Pancreas (tissue), 10 donors: Measurements from ENCODE around the gene MIPEP. TPM values are rescaled to one million over a fixed set of nuclear protein-coding genes. Genes with fewer than 3 reads are reported as not detected.

Experiments
- ATAC-seq, 4 donors: fragments of 200-7000 bp; cut with Tn5 transposase; one replicate each; pipeline versions ENCODE4 v1.8.0 to v1.9.1; 2020; ENCODE audit warnings: mild to moderate bottlenecking in 4 of 4, moderate library complexity in 4 of 4
- DNase-seq, 6 donors: peaks; one replicate each; pipeline ENCODE4 v3.0.0-alpha.2; 2020
- FAIRE-seq: peaks from 2 replicates; lab custom pipeline; 2012; peaks lifted over from hg19 to GRCh38; lab: Jason Lieb, UNC
- H3K27ac ChIP-seq, 4 donors: fragments of 200-600 bp; sonication (generic); 1 replicate in 3 of 4; 2 replicates in 1 of 4; pipeline versions ENCODE4 v1.5.0 to v1.8.0; 2020
- H3K27me3 ChIP-seq, 4 donors: fragments of 200-600 bp; one replicate each; pipeline ENCODE4 v1.8.0; 2021
- H3K36me3 ChIP-seq, 3 donors: fragments of 200-600 bp; sonication (generic) in 1 of 3; one replicate each; pipeline versions ENCODE4 v1.5.0 to v1.8.0; 2020 to 2021
- H3K4me1 ChIP-seq, 3 donors: fragments of 200-600 bp; one replicate each; pipeline ENCODE4 v1.8.0; 2021
- H3K4me3 ChIP-seq, 4 donors: fragments of 200-600 bp; sonication (generic) in 2 of 4; one replicate each; pipeline versions ENCODE4 v1.5.0 to v1.8.0; 2020 to 2021
- H3K9me3 ChIP-seq, 4 donors: fragments of 200-600 bp; one replicate each; pipeline ENCODE4 v1.8.0; 2021
- WGBS, 2 donors: extraction: QIAGEN DNeasy Blood & Tissue Kit; methylation state at CpG; one replicate each; pipeline ENCODE4 v1.1.7; 2013; 5-methylcytosine and 5-hydroxymethylcytosine counted together
- intact Hi-C, 3 donors: fragments of 100-400 bp; cut with DNase I; formaldehyde crosslinking; loops; one replicate each; pipeline versions ENCODE4 v1.11.1 to v1.14.2; 2022
- polyA plus RNA-seq, 2 donors: library from polyadenylated mRNA; stranded (reverse); fragments of 200-250 nt; gene quantifications; one replicate each; pipeline ENCODE4 v1.2.3, GENCODE V29; 2013
- total RNA-seq, 6 donors: library from RNA; stranded (reverse); fragmentation: NEBNext Ultra II Directional in 4 of 6; extraction: Animal tissue kit (Norgen Biotek cat#: 25700) in 4 of 6; gene quantifications; one replicate each; pipeline versions ENCODE4 v1.2.1 to v1.2.4, GENCODE V29; 2021 to 2023
- TF ChIP-seq, protein P1 (sequence below), 4 donors: fragments of 200-600 bp; sonication (generic) in 3 of 4; IDR thresholded peaks; one replicate each; pipeline versions ENCODE4 v1.5.0 to v1.8.0; 2021; ENCODE audit warnings: antibody characterized with exemption in 4 of 4
- donor health status: healthy with polysubstance abuse.
- donor health status: DM: no; HTN: no; CAD: no; lungs with moderate emphysema.
- donor health status: DM: no; HTN: no; CAD: no.
- donor health status: control.
- donor health status: control.
- donor health status: Bipolar disorder and iron deficiency.
- donor health status: DM: yes; HTN: yes; CAD: no.
- donor health status: DM: no; HTN: no; CAD: no.
- donor health status: DM: no; HTN: no; CAD: no.
- donor health status: DM: yes; HTN: yes; CAD: no.

Gene MIPEP
- total and polyA plus RNA-seq, 8 donors, result 8.0 to 12.8 (median 10.6) TPM

DNA sequence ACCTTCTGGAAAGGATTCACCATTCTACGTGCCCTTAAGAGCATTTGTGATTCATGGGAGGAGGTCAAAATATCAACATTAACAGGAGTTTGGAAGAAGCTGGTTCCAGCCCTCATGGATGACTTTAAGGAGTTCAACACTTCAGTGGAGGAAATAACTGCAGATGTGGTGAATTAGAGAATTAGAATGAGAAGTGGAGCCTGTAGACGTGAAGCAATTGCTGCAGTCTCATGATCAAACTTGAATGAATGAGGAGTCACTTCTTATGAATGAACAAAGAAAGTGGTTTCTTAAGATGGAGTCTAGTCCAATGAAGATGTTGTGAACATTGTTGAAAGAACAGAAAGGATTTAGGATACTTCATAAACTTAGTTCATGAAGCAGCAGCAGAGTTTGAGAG is 189.9 kb downstream of the MIPEP start:
- intact Hi-C loops, result no loop called here
- Histone ChIP-seq H3K36me3 (no peaks in the 10 kb centered on the region), H3K4me3 (no peak overlapping the region), H3K27ac (no peak overlapping the region), H3K27me3 (no peaks in the 10 kb centered on the region), H3K9me3 (no peaks in the 10 kb centered on the region), H3K4me1 (no peaks in the 10 kb centered on the region)
- DNase-seq (no peak), ATAC-seq (no peak), FAIRE-seq (no peak)
- 76 to 86% methylated on average over 2 of the region's 2 CpGs for WGBS, 2 donors
- TF ChIP-seq, protein P1, sequence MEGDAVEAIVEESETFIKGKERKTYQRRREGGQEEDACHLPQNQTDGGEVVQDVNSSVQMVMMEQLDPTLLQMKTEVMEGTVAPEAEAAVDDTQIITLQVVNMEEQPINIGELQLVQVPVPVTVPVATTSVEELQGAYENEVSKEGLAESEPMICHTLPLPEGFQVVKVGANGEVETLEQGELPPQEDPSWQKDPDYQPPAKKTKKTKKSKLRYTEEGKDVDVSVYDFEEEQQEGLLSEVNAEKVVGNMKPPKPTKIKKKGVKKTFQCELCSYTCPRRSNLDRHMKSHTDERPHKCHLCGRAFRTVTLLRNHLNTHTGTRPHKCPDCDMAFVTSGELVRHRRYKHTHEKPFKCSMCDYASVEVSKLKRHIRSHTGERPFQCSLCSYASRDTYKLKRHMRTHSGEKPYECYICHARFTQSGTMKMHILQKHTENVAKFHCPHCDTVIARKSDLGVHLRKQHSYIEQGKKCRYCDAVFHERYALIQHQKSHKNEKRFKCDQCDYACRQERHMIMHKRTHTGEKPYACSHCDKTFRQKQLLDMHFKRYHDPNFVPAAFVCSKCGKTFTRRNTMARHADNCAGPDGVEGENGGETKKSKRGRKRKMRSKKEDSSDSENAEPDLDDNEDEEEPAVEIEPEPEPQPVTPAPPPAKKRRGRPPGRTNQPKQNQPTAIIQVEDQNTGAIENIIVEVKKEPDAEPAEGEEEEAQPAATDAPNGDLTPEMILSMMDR (IDR thresholded peaks at IDR 0.05), result no peak

DNA sequence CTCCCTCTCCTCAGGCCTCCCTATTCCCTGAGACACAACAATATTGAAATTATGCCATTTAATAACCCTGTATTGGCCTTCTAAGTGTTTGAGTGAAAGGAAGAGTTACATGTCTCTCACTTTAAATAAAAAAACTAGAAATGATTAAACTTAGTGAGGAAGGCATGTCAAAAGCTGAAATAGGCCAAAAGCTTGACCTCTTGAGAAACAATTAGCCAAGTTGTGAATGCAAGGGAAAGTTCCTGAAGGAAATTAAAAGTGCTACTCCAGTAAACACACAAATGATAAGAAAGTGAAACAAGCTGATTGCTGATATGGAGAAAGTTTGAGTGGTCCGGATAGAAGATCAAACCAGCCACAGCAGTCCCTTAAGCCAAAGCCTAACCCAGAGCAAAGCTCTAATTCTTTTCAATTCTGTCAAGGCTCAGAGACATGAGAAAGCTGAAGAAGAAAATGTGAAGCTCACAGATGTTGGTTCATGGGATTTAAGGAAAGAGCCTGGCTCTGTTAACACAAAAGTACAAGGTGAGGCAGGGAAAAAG is 191.4 kb downstream of the MIPEP start:
- TF ChIP-seq, protein P1 (IDR thresholded peaks at IDR 0.05), result no peak
- Histone ChIP-seq H3K9me3 (no peaks in the 10 kb centered on the region), H3K27ac (no peak overlapping the region), H3K4me3 (no peak overlapping the region), H3K36me3 (no peaks in the 10 kb centered on the region), H3K27me3 (no peaks in the 10 kb centered on the region), H3K4me1 (no peaks in the 10 kb centered on the region)
- intact Hi-C loops, result no loop called here
- DNase-seq, result no peak
- ATAC-seq, result no peak
- FAIRE-seq, result no peak
- WGBS, 2 donors, result 57 to 61% methylated on average over 1 of the region's 1 CpG

DNA sequence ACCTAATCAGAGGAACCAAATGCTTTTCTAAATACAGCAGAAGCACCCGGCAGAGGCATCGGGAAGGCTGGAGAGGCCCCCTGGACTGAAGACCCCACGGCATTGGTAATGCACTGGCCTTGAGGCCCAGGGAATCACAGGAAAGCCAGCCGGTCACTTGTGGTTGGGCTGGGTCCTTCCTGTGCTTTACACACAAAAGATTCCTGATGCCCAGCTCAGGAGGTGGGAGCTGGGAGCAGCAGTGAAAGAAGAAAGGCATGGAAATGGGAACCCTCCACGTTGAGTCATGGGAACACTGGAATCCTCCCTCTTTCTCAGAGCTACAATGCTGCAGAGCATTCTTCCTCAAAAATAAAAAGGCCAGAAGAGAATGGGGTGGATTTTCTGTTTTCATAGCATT is 192.6 kb downstream of the MIPEP start:
- TF ChIP-seq, protein P1 (IDR thresholded peaks at IDR 0.05), result no peak
- Histone ChIP-seq H3K27me3 (no peaks in the 10 kb centered on the region), H3K9me3 (no peaks in the 10 kb centered on the region), H3K4me3 (no peak overlapping the region), H3K27ac (no peak overlapping the region), H3K4me1 (no peaks in the 10 kb centered on the region), H3K36me3 (no peaks in the 10 kb centered on the region)
- intact Hi-C loops, result no loop called here
- ATAC-seq (no peak), DNase-seq (no peak), FAIRE-seq (no peak)
- WGBS, 2 donors, result 75 to 83% methylated on average over 5 of the region's 5 CpGs

DNA sequence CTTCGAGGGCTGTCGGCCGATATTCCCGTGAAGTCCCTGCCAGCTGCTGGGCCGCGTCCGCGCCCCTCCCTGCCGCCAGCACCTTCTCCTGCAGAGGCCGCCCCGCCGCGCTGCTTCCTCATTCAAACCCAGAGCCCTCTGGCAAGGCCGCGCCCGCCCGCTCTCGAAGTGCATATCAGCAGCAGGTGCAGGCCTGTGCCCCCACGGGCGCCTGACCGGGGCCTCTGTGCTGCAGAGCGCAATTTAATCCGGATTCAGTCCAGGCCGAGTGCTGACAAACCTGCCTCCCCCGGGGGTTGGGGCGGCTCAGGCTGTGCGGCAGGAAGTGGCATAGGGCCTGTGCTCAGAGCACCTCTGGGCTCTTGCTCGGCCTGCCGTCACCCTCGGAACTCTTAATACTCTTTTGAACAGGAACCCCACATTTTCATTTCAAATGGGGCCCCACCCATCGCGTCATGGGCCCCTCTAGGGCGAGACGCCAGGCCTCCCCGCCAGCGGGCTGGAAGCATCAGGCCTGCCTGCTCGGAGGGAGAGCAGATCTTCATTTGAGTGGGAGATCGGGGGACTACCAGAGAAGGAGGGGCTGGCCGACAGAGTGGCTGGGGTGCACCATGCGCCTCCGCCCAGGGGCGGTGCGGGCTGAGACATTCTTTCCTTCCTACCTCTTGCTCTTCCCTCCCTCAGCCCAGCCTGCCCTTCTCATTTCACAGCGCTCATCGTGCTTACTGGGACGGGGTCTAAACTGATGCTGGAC is 193.3 kb downstream of the MIPEP start:
- intact Hi-C loops, result no loop called here
- peak overlapping the region in 1 of 4 donors; percentile 14 for H3K4me3 ChIP-seq
- DNase-seq (no peak), FAIRE-seq (no peak), ATAC-seq (peak in 3 of 4 donors; percentile 31 to 44 (median 40))
- H3K27me3 ChIP-seq, result no peaks in the 10 kb centered on the region
- H3K36me3 ChIP-seq, result no peaks in the 10 kb centered on the region
- TF ChIP-seq, protein P1 (IDR thresholded peaks at IDR 0.05), result no peak
- no peak overlapping the region for H3K27ac ChIP-seq
- 69% methylated on average over 46 of the region's 46 CpGs for WGBS, 2 donors
- no peaks in the 10 kb centered on the region for H3K4me1 ChIP-seq
- H3K9me3 ChIP-seq, result no peaks in the 10 kb centered on the region

DNA sequence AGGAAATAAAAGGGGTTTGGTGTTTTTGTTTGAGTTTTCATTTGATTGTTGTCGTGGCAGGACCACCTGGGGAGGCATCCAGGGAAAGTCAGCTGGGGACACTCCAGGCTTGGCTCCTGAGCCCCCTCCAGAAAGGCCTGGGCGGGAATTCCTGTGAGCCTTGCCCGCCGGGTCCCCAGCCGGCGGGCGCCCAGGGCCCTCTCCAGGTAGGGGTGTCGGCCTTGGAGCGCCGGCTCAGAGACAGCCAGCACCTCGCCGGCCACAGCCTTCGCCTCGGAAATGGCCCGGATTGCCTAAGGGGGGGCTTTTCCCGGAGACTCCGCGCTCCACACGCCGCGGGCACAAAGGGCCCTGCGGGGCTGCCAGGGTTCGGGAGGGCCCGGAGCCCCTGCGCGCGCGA is 194.0 kb downstream of the MIPEP start:
- DNase-seq (no peak), FAIRE-seq (no peak), ATAC-seq (no peak)
- Histone ChIP-seq H3K27me3 (no peaks in the 10 kb centered on the region), H3K36me3 (no peaks in the 10 kb centered on the region), H3K4me3 (no peak overlapping the region), H3K27ac (no peak overlapping the region), H3K9me3 (no peaks in the 10 kb centered on the region), H3K4me1 (no peaks in the 10 kb centered on the region)
- intact Hi-C loops, result no loop called here
- TF ChIP-seq, protein P1 (IDR thresholded peaks at IDR 0.05), result no peak
- WGBS, 2 donors, result 73 to 75% methylated on average over 28 of the region's 28 CpGs
